ENCODE results near the gene PRICKLE3. TPM values are rescaled to one million over a fixed set of nuclear protein-coding genes. Genes with fewer than 3 reads are reported as not detected.
"Not testable (repeated sequence)": the region's sequence is repeated elsewhere in the genome, so short reads cannot be mapped to it uniquely, and the experiment has no call there.

Gene PRICKLE3
- total and polyA plus RNA-seq, 7 experiments from 2014 or later: 1.4 to 19.8 (median 9.0) TPM

DNA sequence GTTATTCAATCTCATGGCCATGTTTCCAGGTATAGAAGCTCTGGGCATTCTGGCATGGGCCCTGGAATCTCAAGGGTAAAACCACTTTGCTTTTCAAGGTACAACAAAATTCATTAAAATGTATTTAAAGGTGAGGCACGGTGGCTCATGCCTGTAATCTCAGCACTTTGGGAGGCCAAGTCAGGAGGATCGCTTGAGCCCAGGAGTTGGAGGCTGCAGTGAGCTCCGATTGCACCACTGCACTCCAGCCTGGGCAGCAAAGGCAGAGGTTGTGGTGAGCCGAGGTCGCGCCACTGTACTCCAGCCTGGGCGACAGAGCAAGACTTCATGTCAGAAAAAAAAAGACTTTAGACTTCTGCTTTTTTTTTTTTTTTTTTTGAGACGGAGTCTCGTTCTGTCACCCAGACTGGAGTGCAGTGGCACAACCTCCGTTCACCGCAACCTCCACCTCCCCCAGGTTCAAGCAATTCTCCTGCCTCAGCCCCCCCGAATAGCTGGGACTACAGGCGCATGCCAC is 58.4 kb downstream of the PRICKLE3 start:
- H3K27ac Mint-ChIP-seq; H3K9me3 ChIP-seq (ENCODE audit: control insufficient read depth in 2 of 3, low read length in 3 of 3); H3K27me3 ChIP-seq (ENCODE audit: control insufficient read depth in 2 of 2, insufficient read depth in 2 of 2, low read length in 2 of 2); H3K9me3 Mint-ChIP-seq; H3K4me1 ChIP-seq (ENCODE audit: control insufficient read depth in 2 of 2, insufficient read depth in 2 of 2, low read length in 2 of 2); H3K4me3 ChIP-seq (ENCODE audit: low read length); H3K36me3 ChIP-seq (ENCODE audit: control insufficient read depth in 2 of 3, insufficient read depth in 3 of 3, low read length in 3 of 3); H3K27ac ChIP-seq (ENCODE audit: low read depth, low read length); ATAC-seq; H3K27me3 Mint-ChIP-seq; H3K36me3 Mint-ChIP-seq; DNase-seq; H3K4me3 Mint-ChIP-seq; CTCF ChIA-PET: not testable (repeated sequence)
- intact Hi-C loops (cut with micrococcal nuclease): loop anchor here in 1 of 2 donors (10.0 kb wide), 1 partner anchor 233 kb away; the partner anchor contains the start of genes PQBP1 and TIMM17B
- POLR2A ChIA-PET: interaction anchor here (1.2 kb wide), 1 partner anchor 27 kb away, joined by 3 read pairs; no protein-coding TSS in a partner anchor
- H3K4me1 Mint-ChIP-seq: peaks cover 4 to 11% (median 10%) of the 10 kb centered on the region in 7 donors

Other genes with a start within 250 kb of the PRICKLE3 start
- 10 to 100 TPM; 62.5 to 95.5 (median 90.4) TPM for gene OTUD5, start 228.8 kb downstream of the PRICKLE3 start, total RNA-seq
- 10 to 100 TPM; 17.2 to 33.8 TPM for gene OTUD5, start 228.8 kb downstream of the PRICKLE3 start, polyA plus RNA-seq
- gene KCND1, start 214.5 kb downstream of the PRICKLE3 start, total RNA-seq: 1 to 10 TPM; 1.4 to 5.8 (median 2.3) TPM
- under 1 TPM in 1 of 2 donors, not detected in 1; 0.07 TPM for gene KCND1, start 214.5 kb downstream of the PRICKLE3 start, polyA plus RNA-seq
- gene GRIPAP1, start 184.1 kb downstream of the PRICKLE3 start, total RNA-seq: 100 to 1,000 TPM; 103 to 108 (median 105) TPM
- 10 to 100 TPM; 13.6 to 24.9 TPM for gene GRIPAP1, start 184.1 kb downstream of the PRICKLE3 start, polyA plus RNA-seq
- gene TFE3, start 143.0 kb downstream of the PRICKLE3 start, total RNA-seq: 10 to 100 TPM; 26.2 to 54.2 (median 30.5) TPM
- 1 to 10 TPM; 2.2 to 4.3 TPM for gene TFE3, start 143.0 kb downstream of the PRICKLE3 start, polyA plus RNA-seq
- 10 to 100 TPM in 4 of 5 experiments, 1 to 10 TPM in 1; 7.6 to 15.1 (median 11.3) TPM for gene CCDC120, start 127.4 kb downstream of the PRICKLE3 start, total RNA-seq
- 1 to 10 TPM; 1.3 to 1.6 TPM for gene CCDC120, start 127.4 kb downstream of the PRICKLE3 start, polyA plus RNA-seq
- 10 to 100 TPM; 15.9 to 28.3 (median 20.4) TPM for gene PRAF2, start 112.4 kb downstream of the PRICKLE3 start, total RNA-seq
- gene PRAF2, start 112.4 kb downstream of the PRICKLE3 start, polyA plus RNA-seq: 10 to 100 TPM; 46.1 to 56.4 TPM
- 100 to 1,000 TPM in 2 of 5 experiments, 10 to 100 TPM in 3; 51.4 to 115 (median 80.0) TPM for gene WDR45, start 106.5 kb downstream of the PRICKLE3 start, total RNA-seq
- 10 to 100 TPM; 38.3 to 54.2 TPM for gene WDR45, start 106.5 kb downstream of the PRICKLE3 start, polyA plus RNA-seq
- gene GPKOW, start 62.6 kb downstream of the PRICKLE3 start, total RNA-seq: 10 to 100 TPM; 11.3 to 30.9 (median 18.9) TPM
- gene GPKOW, start 62.6 kb downstream of the PRICKLE3 start, polyA plus RNA-seq: 10 to 100 TPM; 30.7 to 42.4 TPM
- gene MAGIX, start 23.6 kb downstream of the PRICKLE3 start, total RNA-seq: 1 to 10 TPM; 1.5 to 2.6 (median 2.1) TPM
- gene MAGIX, start 23.6 kb downstream of the PRICKLE3 start, polyA plus RNA-seq: 1 to 10 TPM in 1 of 2 donors, under 1 TPM in 1; 0.38 to 1.0 TPM
- gene PLP2, start 14.5 kb downstream of the PRICKLE3 start, total RNA-seq: 100 to 1,000 TPM in 1 of 5 experiments, 10 to 100 TPM in 4; 64.2 to 132 (median 90.5) TPM
- gene PLP2, start 14.5 kb downstream of the PRICKLE3 start, polyA plus RNA-seq: 100 to 1,000 TPM; 100 to 129 TPM
- gene SYP, start 13.8 kb upstream of the PRICKLE3 start, total RNA-seq: 1 to 10 TPM in 3 of 5 experiments, under 1 TPM in 2; 0.35 to 2.2 (median 1.1) TPM
- under 1 TPM; 0.26 to 0.53 TPM for gene SYP, start 13.8 kb upstream of the PRICKLE3 start, polyA plus RNA-seq
- 1 to 10 TPM in 4 of 5 experiments, under 1 TPM in 1; 0.58 to 2.2 (median 1.3) TPM for gene CACNA1F, start 47.0 kb upstream of the PRICKLE3 start, total RNA-seq
- gene CACNA1F, start 47.0 kb upstream of the PRICKLE3 start, polyA plus RNA-seq: under 1 TPM in 1 of 2 donors, not detected in 1; 0.12 TPM
- gene CCDC22, start 49.1 kb upstream of the PRICKLE3 start, total RNA-seq: 10 to 100 TPM; 19.0 to 34.0 (median 27.6) TPM
- 10 to 100 TPM; 25.3 to 34.9 TPM for gene CCDC22, start 49.1 kb upstream of the PRICKLE3 start, polyA plus RNA-seq
- 10 to 100 TPM in 1 of 5 experiments, 1 to 10 TPM in 2, under 1 TPM in 2; 0.50 to 25.3 (median 1.7) TPM for gene FOXP3, start 78.3 kb upstream of the PRICKLE3 start, total RNA-seq
- gene FOXP3, start 78.3 kb upstream of the PRICKLE3 start, polyA plus RNA-seq: under 1 TPM; 0.35 to 0.41 TPM
- 10 to 100 TPM in 3 of 5 experiments, 1 to 10 TPM in 2; 8.9 to 16.3 (median 12.3) TPM for gene PPP1R3F, start 83.4 kb upstream of the PRICKLE3 start, total RNA-seq
- gene PPP1R3F, start 83.4 kb upstream of the PRICKLE3 start, polyA plus RNA-seq: 1 to 10 TPM; 9.1 to 9.5 TPM
- not detected for gene GAGE10, start 117.3 kb upstream of the PRICKLE3 start, total RNA-seq
- gene GAGE10, start 117.3 kb upstream of the PRICKLE3 start, polyA plus RNA-seq: not detected
- not detected for gene GAGE12J, start 135.7 kb upstream of the PRICKLE3 start, total RNA-seq
- gene GAGE12J, start 135.7 kb upstream of the PRICKLE3 start, polyA plus RNA-seq: not detected
- gene GAGE13, start 145.2 kb upstream of the PRICKLE3 start, total RNA-seq: not detected
- not detected for gene GAGE13, start 145.2 kb upstream of the PRICKLE3 start, polyA plus RNA-seq